ENCODE data around the gene DENND4A.
A peak's percentile ranks its signal among the peaks of the same experiment; 100 is the strongest.
"Not testable (repeated sequence)": the region's sequence is repeated elsewhere in the genome, so short reads cannot be mapped to it uniquely, and the experiment has no call there.

DENND4A gene

DNA sequence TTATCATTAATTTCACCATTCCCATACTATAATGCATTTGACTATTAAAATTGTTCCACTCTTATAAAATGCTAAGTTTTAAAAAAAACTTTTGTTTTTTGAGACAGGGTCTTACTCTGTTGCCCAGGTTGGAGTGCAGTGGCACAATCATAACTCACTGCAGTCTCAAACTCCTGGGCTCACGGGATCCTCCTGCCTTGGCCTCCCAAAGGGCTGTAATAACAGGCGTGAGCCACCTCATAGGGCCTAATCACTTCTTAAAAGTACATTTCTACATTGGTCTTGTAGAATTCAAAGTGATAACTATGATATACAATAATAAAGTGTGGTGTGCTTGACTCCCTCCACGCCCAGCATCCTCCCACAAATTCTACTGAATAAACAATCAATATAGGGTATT, 3.0 kb downstream of the DENND4A start:
- DNase-seq (ENCODE audit: low spot score): no peak

DNA sequence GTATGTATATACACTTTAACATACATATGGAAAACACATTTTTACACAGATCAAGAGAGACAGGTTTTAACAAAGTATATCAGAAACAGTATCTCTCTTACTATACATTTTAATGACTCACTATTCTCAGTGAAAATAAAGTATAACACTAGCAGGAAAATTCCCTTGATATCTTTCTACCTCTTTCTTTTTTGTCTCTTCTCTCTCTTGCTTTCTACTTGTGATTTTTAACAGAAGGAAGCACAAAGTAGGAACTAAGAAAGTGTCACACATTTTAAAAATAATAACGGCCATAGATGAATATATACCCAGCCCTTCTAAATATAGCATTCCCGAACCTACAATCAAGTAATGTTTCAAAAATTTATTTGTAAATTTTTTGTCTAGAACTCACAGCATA, 4.8 kb downstream of the DENND4A start:
- no peak for DNase-seq (ENCODE audit: low spot score)

GRCh38 chr15:65785151-65785550, 6.9 kb downstream of the DENND4A start:
- no peak for DNase-seq (ENCODE audit: low spot score)

- DNase-seq (ENCODE audit: low spot score): no peak
Observed at GRCh38 chr15:65783872-65784271, 8.2 kb downstream of the DENND4A start.

- DNase-seq (ENCODE audit: low spot score): no peak
Observed at GRCh38 chr15:65782096-65782495, 10.0 kb downstream of the DENND4A start.

GRCh38 chr15:65778701-65779100, 13.4 kb downstream of the DENND4A start:
- DNase-seq (ENCODE audit: low spot score): not testable (repeated sequence)

GRCh38 chr15:65778269-65778668, 13.8 kb downstream of the DENND4A start:
- no peak for DNase-seq (ENCODE audit: low spot score)

- no peak for DNase-seq (ENCODE audit: low spot score)
Observed at GRCh38 chr15:65777843-65778242, 14.2 kb downstream of the DENND4A start.

GRCh38 chr15:65777053-65777452, 15.0 kb downstream of the DENND4A start:
- peak; percentile 53 for DNase-seq (ENCODE audit: low spot score)

GRCh38 chr15:65773386-65774111, 18.5 kb downstream of the DENND4A start:
- DNase-seq (ENCODE audit: low spot score): peak; percentile 55

- no peak for DNase-seq (ENCODE audit: low spot score)
Observed at GRCh38 chr15:65772930-65773329, 19.2 kb downstream of the DENND4A start.

DNA sequence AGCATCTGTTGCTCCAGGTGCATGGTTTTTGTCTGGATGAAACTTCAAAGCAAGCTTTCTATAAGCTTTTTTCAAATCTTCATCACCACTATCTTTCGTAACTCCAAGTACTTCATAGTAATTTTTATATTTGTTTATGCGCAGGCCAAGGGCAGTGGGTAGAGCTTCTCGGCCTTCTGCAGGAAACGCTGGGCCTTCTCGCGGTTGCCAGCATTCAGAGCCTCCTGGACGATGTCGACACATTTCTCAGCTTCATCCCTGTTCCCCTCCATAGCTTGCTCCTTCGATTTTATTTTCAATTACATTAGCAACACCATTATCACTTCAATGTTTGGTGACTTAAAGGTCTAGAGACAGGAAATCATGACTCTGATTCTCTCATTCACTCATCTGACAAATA, 20.2 kb downstream of the DENND4A start:
- DNase-seq (ENCODE audit: low spot score): no peak

GRCh38 chr15:65769482-65769881, 22.6 kb downstream of the DENND4A start:
- no peak for DNase-seq (ENCODE audit: low spot score)

GRCh38 chr15:65767895-65768294, 24.2 kb downstream of the DENND4A start:
- DNase-seq (ENCODE audit: low spot score): no peak

DNA sequence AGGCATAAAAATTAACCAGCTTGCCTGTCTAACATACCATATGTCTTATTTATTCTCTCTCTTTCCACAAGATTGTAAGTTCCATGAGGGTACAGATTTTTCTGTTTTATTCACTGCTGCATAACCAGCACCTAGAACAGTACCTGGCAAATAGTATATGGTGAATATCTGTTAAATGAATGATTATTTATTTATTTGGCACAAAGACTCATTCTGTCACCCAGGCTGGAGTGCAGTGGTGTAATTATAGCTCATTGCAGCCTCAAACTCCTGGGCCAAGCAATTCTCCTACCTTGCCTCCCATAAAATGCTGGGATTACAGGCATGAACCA, 24.9 kb downstream of the DENND4A start:
- DNase-seq (ENCODE audit: low spot score): no peak

DNA sequence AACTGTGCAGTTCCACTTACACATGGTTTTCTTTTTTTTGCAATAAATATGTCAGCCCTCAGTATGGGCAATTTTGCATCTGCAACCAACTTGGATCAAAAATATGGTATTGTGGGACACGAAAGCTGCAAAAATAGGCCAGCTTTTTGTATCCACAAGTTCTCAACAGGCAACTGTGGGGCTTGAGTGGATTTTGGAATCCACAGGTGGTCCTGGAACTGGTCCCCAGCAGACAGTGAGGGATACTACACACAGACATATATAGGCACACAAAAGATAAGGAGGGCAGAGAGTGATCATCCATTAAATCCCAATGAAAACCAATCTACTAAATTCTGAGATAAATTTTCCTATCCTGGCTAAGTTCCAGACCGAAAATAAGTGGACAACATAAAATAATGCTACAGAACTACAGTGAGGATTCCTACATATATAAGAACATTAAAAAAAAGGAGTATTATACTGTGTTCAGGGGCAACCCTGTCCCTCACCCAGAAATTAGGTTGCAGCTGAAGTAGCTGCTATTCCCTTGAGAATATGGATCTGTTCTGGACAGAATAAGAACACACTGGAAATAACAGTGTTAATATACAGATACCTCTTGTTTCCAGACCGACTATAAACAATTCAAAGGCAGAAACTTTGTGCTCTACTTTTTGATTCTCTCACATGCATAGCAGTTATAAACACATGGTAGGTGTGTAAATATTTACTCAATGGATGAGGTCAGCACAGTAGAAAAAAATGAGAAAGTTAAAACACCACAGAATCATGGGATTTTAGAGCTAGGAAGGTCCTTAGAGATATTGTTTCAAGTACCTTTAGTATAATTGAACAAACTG, 25.4 kb downstream of the DENND4A start:
- DNase-seq (ENCODE audit: low spot score): no peak

DNA sequence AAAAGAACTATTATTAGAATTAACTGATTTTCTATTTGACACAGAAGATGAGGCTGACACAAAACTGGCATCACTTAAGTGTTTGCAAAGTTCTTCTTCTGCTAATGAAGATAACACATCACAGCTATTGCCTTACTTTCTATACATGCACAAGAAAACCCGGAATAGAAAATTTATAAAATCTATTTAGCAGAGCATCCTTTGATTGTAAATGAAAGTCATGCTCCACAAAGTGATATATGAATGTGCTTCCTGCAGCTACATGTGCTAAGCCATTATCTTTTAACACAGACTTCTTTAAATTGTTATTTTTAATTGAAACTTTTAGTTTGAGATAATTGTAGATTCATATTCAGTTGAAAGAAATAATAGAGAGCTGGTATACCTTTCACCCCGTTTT, 27.0 kb downstream of the DENND4A start:
- DNase-seq (ENCODE audit: low spot score): no peak

- DNase-seq (ENCODE audit: low spot score): no peak
Observed at GRCh38 chr15:65762914-65763787, 28.9 kb downstream of the DENND4A start.

DNA sequence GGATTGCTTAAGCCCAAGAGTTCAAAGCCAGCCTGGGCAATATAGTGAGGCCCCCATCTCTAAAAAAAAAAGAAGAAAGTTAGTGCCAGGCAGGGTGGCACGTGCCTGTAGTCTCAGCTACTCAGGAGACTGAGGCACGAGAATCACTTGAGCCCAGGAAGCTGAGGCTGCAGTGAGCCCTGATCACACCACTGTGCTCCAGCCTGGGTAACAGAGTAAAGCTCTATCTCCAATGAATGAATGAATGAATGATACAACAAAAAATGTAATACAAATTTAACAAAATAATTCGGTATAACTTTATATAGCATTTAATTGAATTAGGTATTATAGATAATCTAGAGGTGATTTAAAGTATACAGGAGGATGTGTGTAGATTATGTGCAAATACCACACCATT, 29.7 kb downstream of the DENND4A start:
- DNase-seq (ENCODE audit: low spot score): no peak

GRCh38 chr15:65761210-65761926, 30.7 kb downstream of the DENND4A start:
- DNase-seq (ENCODE audit: low spot score): no peak

GRCh38 chr15:65759441-65759840, 32.7 kb downstream of the DENND4A start:
- DNase-seq (ENCODE audit: low spot score): no peak

DNA sequence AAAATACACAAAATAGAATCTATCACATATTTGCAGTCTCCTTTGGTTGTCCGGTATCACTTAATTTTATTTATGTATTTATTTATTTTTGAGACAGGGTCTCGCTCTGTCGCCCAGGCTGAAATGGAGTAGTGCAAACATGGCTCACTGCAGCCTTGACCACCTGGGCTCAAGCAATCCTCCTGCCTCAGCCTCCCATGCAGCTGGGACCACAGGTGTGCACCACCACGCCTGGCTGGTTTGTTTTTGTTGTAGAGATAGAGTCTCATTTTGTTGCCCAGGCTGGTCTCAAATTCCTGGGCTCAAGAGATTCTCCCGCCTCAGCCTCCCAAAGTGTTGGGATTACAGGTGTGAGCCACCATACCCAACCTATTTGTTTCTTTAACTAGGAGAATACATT, 33.9 kb downstream of the DENND4A start:
- no peak for DNase-seq (ENCODE audit: low spot score)

All from germinal center (tissue), 1 donor.